GM18517 (cell line): Measurements from ENCODE around the gene OR52L1.

Experiments used
- ATAC-seq: cut with Tn5 transposase; IDR thresholded peaks from one replicate; pipeline ENCODE4 v1.9.1; 2021; ENCODE audit warnings: mild to moderate bottlenecking, moderate library complexity; ENCODE audit not compliant: unreplicated experiment

Gene OR52L1

DNA sequence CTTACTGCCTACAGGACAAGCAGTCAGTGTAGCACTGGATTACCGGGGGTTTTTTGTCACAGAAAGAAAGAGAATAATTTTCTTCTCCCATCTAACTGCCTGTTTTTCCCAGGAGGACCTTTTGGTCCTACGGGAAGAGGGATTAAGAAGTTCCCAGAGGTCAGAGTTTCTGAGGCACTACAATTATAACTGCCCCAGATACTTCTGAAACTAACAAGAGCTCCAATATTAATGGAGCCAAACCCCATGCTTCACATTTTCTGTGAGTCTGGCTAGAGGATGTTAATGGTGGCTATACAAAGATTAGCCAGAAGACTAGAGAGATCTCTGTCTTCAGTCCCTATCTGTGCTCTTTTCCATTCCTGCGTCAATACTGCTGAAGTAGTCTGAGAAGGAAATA is 44.8 kb downstream of the OR52L1 start, which contains the start of gene OR56A3:
Gene OR56A3, plus strand, starts transcription at position 301 of the 400 bp plus-strand sequence. CDS start 5,096 bp downstream, outside the sequence.
- no peak for ATAC-seq

- no peak for ATAC-seq
These were observed 46.0 kb downstream of the OR52L1 start for GRCh38 chr11:5940748-5941147.

- no peak for ATAC-seq
These were observed 48.2 kb downstream of the OR52L1 start for GRCh38 chr11:5938603-5938965.

DNA sequence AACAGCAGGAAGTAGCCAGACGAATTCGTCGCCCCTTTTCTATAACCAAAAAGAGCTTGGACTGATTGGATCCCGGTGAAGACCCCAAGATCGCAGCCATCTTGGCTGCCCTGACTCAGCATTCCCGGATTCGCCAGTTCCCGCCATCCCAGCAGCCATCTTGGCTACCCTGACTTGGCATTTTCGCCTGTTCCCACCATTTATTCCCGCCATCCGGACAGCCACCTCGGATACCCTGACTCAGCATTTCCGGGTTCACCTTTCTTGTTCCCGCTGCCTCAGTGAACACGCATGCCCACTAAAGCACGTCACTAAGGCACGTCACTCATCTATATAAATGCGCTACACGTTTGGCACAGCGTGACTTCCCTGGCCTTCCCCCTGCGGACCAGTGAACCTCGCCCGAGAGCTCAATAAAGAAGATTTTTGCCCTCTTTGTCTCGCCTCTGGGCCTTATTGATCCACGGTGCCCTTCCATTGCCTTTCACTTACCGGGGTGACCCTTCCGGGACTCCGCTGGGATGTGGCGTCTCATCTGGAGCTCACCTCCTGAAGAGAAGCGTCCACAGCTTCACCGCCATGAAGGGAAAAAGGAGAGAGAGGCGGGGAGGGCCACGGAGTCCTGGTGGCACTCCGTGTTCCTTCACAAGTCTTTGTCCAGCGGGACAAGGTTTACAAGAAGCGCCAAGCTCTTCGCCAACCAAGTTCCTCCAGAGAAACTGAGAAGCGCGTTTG is 48.8 kb downstream of the OR52L1 start:
- no peak for ATAC-seq
